SK-N-MC (cell line): ENCODE measurements around the gene ALS2.
"Not testable (repeated sequence)": the region's sequence is repeated elsewhere in the genome, so short reads cannot be mapped to it uniquely, and the experiment has no call there.

Source experiments
- DNase-seq: peaks from one replicate; pipeline ENCODE4 v3.0.0-alpha.2; 2011; ENCODE audit warnings: low read depth, low spot score
- H3K27ac ChIP-seq: fragments of 200-600 bp; sonication (generic); 2 replicates; pipeline ENCODE4 v1.5.1; 2016; ENCODE audit warnings: mixed run types
- H3K36me3 ChIP-seq: fragments of 200-600 bp; sonication (generic); 2 replicates; pipeline ENCODE4 v1.6.1; 2017; ENCODE audit warnings: antibody characterized with exemption, low read length, mixed read lengths; ENCODE audit not compliant: insufficient read depth
- H3K4me3 ChIP-seq: fragments of 200-600 bp; sonication (generic); 2 replicates; pipeline ENCODE4 v1.5.1; 2016
- H3K9ac ChIP-seq: fragments of 200-600 bp; sonication (generic); 2 replicates; pipeline ENCODE4 v1.8.0; 2017; ENCODE audit warnings: mixed run types, mixed read lengths; ENCODE audit not compliant: insufficient read length
- H3K9me3 ChIP-seq: fragments of 200-600 bp; sonication (generic); 2 replicates; pipeline ENCODE4 v1.6.1; 2017; ENCODE audit warnings: low read depth, mild to moderate bottlenecking, antibody characterized with exemption, low read length, moderate library complexity, mixed read lengths
- EZH2 ChIP-seq: fragments of 200-600 bp; sonication (generic); IDR thresholded peaks from one replicate; pipeline ENCODE4 v1.6.1; 2017; ENCODE audit warnings: antibody characterized with exemption
- FOXP2 ChIP-seq: optimal IDR thresholded peaks from 2 replicates; pipeline ENCODE3; 2011; ENCODE audit warnings: mild to moderate bottlenecking, moderate library complexity; ENCODE audit not compliant: insufficient read depth; ENCODE audit errors: extremely low read length, control extremely low read depth
- POLR2AphosphoS5 ChIP-seq: IDR thresholded peaks from 2 replicates; pipeline ENCODE4 v1.6.1; 2012; ENCODE audit warnings: mild to moderate bottlenecking, low read depth, low read length, borderline replicate concordance

Gene ALS2

GRCh38 chr2:201780674-201781493 lies at the start of gene ALS2:
ALS2 (minus strand) TSS chr2:201780933; CDS start chr2:201768885, 12,048 bp downstream.
- peak within 1 kb of the TSS; percentile 82 for H3K9ac ChIP-seq
- no peaks in the 10 kb centered on the region for H3K9me3 ChIP-seq
- H3K27ac ChIP-seq = peak within 1 kb of the TSS; percentile 64
- DNase-seq = peak; percentile 97
- no peaks in the 10 kb centered on the region for H3K36me3 ChIP-seq
- H3K4me3 ChIP-seq = peak within 1 kb of the TSS; percentile 83
- TF ChIP-seq POLR2AphosphoS5 = peak; percentile 79
- TF ChIP-seq EZH2 = no peak
- peak; percentile 23 for TF ChIP-seq FOXP2

- TF ChIP-seq POLR2AphosphoS5 (no peak), FOXP2 (no peak), EZH2 (no peak)
- no peak for DNase-seq
Measured at GRCh38 chr2:201828220-201828619, 47.5 kb upstream of the ALS2 start.

GRCh38 chr2:201827621-201828020 lies 46.9 kb upstream of the ALS2 start:
- H3K4me3 ChIP-seq = no peak overlapping the region
- no peak for DNase-seq

More at GRCh38 chr2:201828220-201828619, 47.5 kb upstream of the ALS2 start:
- H3K36me3 ChIP-seq = no peaks in the 10 kb centered on the region
- H3K9me3 ChIP-seq = no peaks in the 10 kb centered on the region
- H3K27ac ChIP-seq = no peak overlapping the region
- H3K9ac ChIP-seq = no peak overlapping the region
- no peak overlapping the region for H3K4me3 ChIP-seq

GRCh38 chr2:201824212-201824611 lies 43.5 kb upstream of the ALS2 start:
- Histone ChIP-seq H3K36me3 (no peaks in the 10 kb centered on the region), H3K9ac (no peak overlapping the region), H3K27ac (no peak overlapping the region), H3K4me3 (no peak overlapping the region), H3K9me3 (no peaks in the 10 kb centered on the region)
- TF ChIP-seq POLR2AphosphoS5 (no peak), EZH2 (no peak), FOXP2 (no peak)
- no peak for DNase-seq

More at GRCh38 chr2:201827621-201828020, 46.9 kb upstream of the ALS2 start:
- Histone ChIP-seq H3K9ac (no peak overlapping the region), H3K36me3 (no peaks in the 10 kb centered on the region), H3K9me3 (no peaks in the 10 kb centered on the region), H3K27ac (no peak overlapping the region)
- TF ChIP-seq POLR2AphosphoS5 (no peak), FOXP2 (no peak), EZH2 (no peak)

GRCh38 chr2:201821080-201821479 lies 40.3 kb upstream of the ALS2 start:
- Histone ChIP-seq H3K36me3 (no peaks in the 10 kb centered on the region), H3K9ac (no peak overlapping the region), H3K9me3 (no peaks in the 10 kb centered on the region), H3K4me3 (no peak overlapping the region), H3K27ac (no peak overlapping the region)
- TF ChIP-seq POLR2AphosphoS5 (no peak), EZH2 (no peak), FOXP2 (no peak)
- DNase-seq = no peak

- no peak for DNase-seq
- no peaks in the 10 kb centered on the region for H3K9me3 ChIP-seq
- TF ChIP-seq EZH2 (no peak), FOXP2 (no peak), POLR2AphosphoS5 (no peak)
- H3K36me3 ChIP-seq = no peaks in the 10 kb centered on the region
- H3K4me3 ChIP-seq = no peak overlapping the region
- H3K9ac ChIP-seq = no peak overlapping the region
- no peak overlapping the region for H3K27ac ChIP-seq
Measured at GRCh38 chr2:201820383-201821007, 39.8 kb upstream of the ALS2 start.

- H3K27ac ChIP-seq = no peak overlapping the region
- no peak overlapping the region for H3K9ac ChIP-seq
- H3K4me3 ChIP-seq = no peak overlapping the region
- TF ChIP-seq EZH2 (no peak), POLR2AphosphoS5 (no peak), FOXP2 (no peak)
- H3K36me3 ChIP-seq = no peaks in the 10 kb centered on the region
- DNase-seq = no peak
- no peaks in the 10 kb centered on the region for H3K9me3 ChIP-seq
Measured at GRCh38 chr2:201816657-201817575, 36.2 kb upstream of the ALS2 start.

GRCh38 chr2:201813996-201814760 lies 33.4 kb upstream of the ALS2 start:
- Histone ChIP-seq H3K27ac (peak overlapping the region; percentile 69), H3K9me3 (no peaks in the 10 kb centered on the region), H3K4me3 (peak overlapping the region; percentile 45), H3K9ac (no peak overlapping the region), H3K36me3 (no peaks in the 10 kb centered on the region)
- TF ChIP-seq EZH2 (no peak), FOXP2 (no peak), POLR2AphosphoS5 (no peak; the same call in 1 of the 2 replicates)
- DNase-seq = no peak

- H3K9ac ChIP-seq, H3K9me3 ChIP-seq, DNase-seq: not testable (repeated sequence)
Measured at GRCh38 chr2:201810604-201811003, 29.9 kb upstream of the ALS2 start.

More at GRCh38 chr2:201810604-201811003, 29.9 kb upstream of the ALS2 start:
- not testable (repeated sequence) for H3K27ac ChIP-seq, H3K36me3 ChIP-seq, H3K4me3 ChIP-seq
